ENCODE results near the gene ARHGEF12. TPM values are rescaled to one million over a fixed set of nuclear protein-coding genes. Genes with fewer than 3 reads are reported as not detected.
A peak's percentile ranks its signal among the peaks of the same experiment; 100 is the strongest.

Gene ARHGEF12
- polyA plus RNA-seq, 2 of the 4 experiments (the other 2 are of a cell fraction): 16.7 to 27.2 TPM

- H3K4me2 ChIP-seq: no peak overlapping the region
- no peak for TF ChIP-seq CBX8 (IDR thresholded peaks at IDR 0.05)
- TF ChIP-seq NPAS2 (CRISPR knock-in tag; IDR thresholded peaks at IDR 0.05; ENCODE audit: borderline replicate concordance): no peak
- TF ChIP-seq EHMT2 (IDR thresholded peaks at IDR 0.05; ENCODE audit: low read depth): no peak
- TF ChIP-seq BCL3 (IDR thresholded peaks at IDR 0.05): no peak
- no peak for TF ChIP-seq E2F6 (IDR thresholded peaks at IDR 0.05; ENCODE audit: borderline replicate concordance, low read depth)
- no peak for TF ChIP-seq ELK1 (IDR thresholded peaks at IDR 0.05; ENCODE audit: low read depth, low read length)
- no peak for TF ChIP-seq ATOH8 (CRISPR knock-in tag; IDR thresholded peaks at IDR 0.05; ENCODE audit: low read depth)
- TF ChIP-seq FOSB (CRISPR knock-in tag; IDR thresholded peaks at IDR 0.05): no peak
- no peak for TF ChIP-seq CHD2 (IDR thresholded peaks at IDR 0.05; ENCODE audit: low read length, partially characterized antibody)
- no peak for TF ChIP-seq FOXS1 (CRISPR knock-in tag; IDR thresholded peaks at IDR 0.05)
- ChIA-PET CTCF (interaction anchor here (0.6 to 1.8 kb wide), 3 partner anchors 21 to 53 kb away, joined by 3 to 7 read pairs (median 3); no protein-coding TSS in a partner anchor), POLR2A (no interaction called here)
- H3K9me3 ChIP-seq: no peaks in the 10 kb centered on the region
- H3K4me1 ChIP-seq: 0 out of 3 replicates have a peak, but pooled peaks cover 4% of the 10 kb centered on the region
- FAIRE-seq (no peak), DNase-seq (ENCODE audit: low read depth in 1 of 2, low spot score in 1 of 2) (no peak), ATAC-seq (no peak)
- 94% methylated on average over 8 of the region's 8 CpGs for WGBS (ENCODE audit: missing lambda C conversion rate)
- no peak overlapping the region for H3K27ac ChIP-seq
- no peak overlapping the region for H3K4me3 ChIP-seq
Measured at GRCh38 chr11:120410622-120411380, 74.6 kb downstream of the ARHGEF12 start.

GRCh38 chr11:120413480-120413879 lies 77.3 kb downstream of the ARHGEF12 start:
- Histone ChIP-seq H3K27ac (no peak overlapping the region), H3K9me3 (no peaks in the 10 kb centered on the region), H3K4me2 (0 out of 3 replicates have a peak overlapping the region, but pooled peaks have one; percentile 11), H3K4me3 (no peak overlapping the region), H3K4me1 (0 out of 3 replicates have a peak, but pooled peaks cover 4% of the 10 kb centered on the region)
- CTCF ChIA-PET: no interaction called here
- DNase-seq (ENCODE audit: low read depth in 1 of 2, low spot score in 1 of 2) (no peak), FAIRE-seq (no peak), ATAC-seq (no peak)
- TF ChIP-seq MAX (IDR thresholded peaks at IDR 0.05) (no peak), MYC (IDR thresholded peaks at IDR 0.05; ENCODE audit: borderline replicate concordance, low read length) (no peak), ELK1 (IDR thresholded peaks at IDR 0.05; ENCODE audit: low read depth, low read length) (no peak), ZC3H11A (IDR thresholded peaks at IDR 0.05) (no peak), MAZ (IDR thresholded peaks at IDR 0.05; ENCODE audit: borderline replicate concordance, low read depth, low read length) (no peak), HDAC2 (IDR thresholded peaks at IDR 0.05) (no peak), REST (IDR thresholded peaks at IDR 0.05) (no peak), TFCP2L1 (CRISPR knock-in tag; IDR thresholded peaks at IDR 0.05) (no peak), SMC3 (IDR thresholded peaks at IDR 0.05) (no peak)
- POLR2A ChIA-PET: no interaction called here
